HG03439 (cell line): ENCODE data around the gene SOHLH1.

Experiments used
- ATAC-seq: cut with Tn5 transposase; IDR thresholded peaks from one replicate; pipeline ENCODE4 v1.9.1; 2021; ENCODE audit warnings: mild to moderate bottlenecking, moderate library complexity; ENCODE audit not compliant: unreplicated experiment

SOHLH1 gene

DNA sequence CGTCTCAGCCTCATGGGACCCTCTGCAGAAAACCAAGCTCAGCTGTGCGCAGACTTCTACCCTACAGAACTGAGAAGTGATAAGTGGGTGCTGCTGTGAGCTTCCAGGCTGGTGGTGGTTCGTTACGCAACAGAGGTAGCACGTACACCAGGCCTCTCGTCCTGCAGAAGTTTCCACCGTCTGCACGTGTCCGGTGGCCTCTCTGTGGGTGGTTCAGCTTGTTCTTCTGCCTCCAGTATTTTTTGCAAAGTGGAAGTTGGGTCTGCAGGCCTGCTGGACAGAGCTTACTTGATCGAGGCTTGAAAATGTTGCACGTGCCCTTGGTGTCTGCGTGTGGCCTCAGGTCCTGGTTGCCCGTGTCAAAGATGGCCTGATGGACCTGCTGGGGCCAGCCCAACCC lies 30.2 kb upstream of the SOHLH1 start:
- no peak for ATAC-seq

DNA sequence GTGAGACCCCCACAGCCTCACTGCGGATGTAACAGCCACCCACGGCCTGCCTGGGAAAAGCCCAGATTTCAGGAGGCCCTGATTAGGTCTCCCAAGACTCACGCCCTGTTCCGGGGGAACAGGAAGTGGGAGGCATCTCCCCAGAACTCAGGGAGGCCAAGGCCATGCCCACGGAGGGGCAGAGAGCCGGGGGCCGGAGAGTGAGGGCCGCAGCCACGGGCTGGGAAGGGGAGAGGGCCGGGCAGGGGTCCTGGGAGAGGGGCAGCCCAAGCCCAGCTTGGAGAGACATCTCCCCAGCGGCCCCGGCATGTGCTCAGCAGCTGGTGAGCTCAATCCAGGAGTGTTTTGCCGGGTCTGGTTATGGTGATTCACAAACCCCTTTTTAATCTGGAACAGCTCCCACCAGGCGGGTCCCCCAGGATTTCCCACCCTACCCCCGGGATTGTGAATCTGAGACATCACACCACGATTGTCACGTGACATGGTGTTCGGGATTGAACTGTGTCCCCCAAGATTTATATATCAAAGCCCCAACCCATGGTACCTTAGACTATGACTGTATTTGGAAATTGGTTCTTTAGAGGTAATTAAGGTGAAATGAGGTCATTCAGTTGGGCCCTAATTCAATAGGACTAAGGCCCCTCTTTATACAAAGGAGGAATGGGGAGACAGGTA lies 29.3 kb upstream of the SOHLH1 start:
- no peak for ATAC-seq

DNA sequence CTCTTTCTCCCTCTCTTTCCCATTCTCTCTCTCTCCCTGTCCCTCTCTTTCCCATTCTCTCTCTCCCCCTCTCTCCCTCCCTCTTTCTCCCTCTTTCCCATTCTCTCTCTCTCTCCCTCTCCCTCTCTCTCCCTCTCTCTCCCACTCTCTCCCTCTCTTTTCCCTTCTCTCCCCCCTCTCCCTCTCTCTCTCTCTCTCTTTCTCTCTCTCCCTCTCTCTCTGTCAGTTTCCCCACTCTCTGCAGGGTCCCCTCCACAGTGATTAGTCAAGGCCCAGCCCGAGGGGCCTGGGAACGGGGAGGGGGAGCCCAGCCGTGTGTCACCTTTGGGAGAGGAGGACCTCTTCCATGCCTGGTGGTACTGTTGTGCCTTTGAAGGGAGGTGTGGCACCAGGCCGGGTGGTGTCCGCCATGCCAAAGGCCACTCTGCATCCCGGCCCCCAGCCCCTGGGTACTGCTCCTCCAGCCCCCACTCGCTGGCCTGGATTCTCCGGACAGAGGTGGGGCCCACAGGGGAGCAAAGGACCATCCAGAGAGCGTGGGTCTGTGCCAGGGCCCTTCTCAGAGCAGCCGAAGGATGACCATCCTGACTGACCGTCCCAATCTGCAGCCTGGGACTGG lies 28.1 kb upstream of the SOHLH1 start:
- no peak for ATAC-seq

DNA sequence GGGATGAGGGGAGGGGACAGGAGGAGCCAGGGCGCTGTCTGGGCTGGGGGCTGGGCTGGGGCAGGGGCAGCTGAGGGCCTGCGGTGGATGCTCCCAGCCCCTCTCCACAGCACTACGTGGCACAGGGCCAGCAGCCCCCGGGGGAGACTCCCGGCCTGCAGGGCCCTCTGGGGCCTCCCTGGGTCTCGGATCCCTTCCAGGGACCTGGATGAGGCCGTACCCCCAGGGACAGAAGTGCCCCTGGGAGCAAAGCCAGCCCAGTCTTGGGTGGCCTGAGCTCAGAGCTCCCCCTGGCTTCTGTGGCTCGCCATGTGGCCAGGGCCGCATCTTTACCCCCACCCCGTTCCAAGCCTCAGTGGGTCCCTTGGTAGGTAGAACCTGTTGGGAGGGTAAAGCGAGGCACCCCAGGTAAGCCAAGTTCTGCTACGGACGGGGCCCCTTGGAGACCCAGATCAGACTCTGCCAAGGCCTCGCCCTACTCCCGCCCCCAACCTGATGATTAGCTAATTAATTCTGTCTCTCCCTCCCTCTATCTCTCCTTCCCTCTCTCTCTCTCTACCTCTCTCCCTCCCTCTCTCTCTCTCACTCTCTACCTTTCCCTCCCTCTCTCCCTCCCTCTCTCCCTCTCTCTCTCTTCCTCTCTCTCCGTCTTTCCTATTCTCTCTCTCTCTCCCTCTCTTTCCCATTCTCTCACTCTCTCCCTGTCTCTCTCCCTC lies 27.0 kb upstream of the SOHLH1 start:
- no peak for ATAC-seq

DNA sequence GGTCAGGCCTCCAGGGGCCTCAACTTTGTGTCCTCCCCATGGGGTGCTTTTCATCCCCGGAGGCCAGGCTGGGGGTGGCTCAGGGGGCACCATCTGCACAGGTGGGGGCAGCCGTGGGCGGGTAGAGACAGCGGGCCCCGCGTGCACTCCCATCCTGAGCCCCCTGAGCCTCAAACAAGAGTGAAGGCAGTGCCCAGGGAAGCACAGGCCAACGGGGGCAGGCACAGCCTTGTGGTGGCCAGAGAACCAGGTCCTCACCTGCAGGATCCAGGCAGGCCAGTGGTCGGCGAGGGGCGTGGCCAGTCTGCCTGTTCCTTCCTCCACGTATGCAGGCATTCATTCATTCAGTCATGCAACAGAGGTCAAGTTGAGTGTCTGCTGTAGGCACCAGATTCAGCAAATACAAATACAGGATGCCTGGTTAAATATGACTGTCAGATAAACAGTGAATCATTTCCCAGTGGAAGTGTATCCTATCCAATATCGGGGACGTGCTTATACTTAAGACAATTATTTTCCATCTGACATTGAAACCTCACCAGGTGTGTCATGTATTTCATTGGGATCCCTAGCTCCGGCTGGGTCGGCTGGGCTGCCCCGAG lies 25.0 kb upstream of the SOHLH1 start:
- no peak for ATAC-seq

DNA sequence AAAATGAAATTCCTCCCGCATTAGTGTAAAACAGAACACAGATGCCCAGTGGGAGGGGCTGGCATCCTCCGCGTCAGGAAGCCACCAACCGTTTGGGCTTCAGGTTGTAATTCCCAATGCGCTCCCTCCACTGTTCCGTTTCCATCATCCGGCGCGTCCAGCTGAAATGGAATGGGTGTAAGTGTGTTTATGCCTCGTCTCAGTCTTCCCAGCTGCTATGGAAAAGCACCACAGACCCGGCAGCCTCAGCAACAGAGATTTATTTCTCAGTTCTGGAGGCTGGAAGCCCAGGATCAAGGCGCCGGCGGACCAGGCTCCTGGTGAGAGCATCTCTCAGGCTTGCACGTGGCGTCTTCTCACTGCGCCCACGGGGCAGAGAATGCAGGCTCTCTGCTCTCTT lies 23.1 kb upstream of the SOHLH1 start:
- ATAC-seq: no peak

DNA sequence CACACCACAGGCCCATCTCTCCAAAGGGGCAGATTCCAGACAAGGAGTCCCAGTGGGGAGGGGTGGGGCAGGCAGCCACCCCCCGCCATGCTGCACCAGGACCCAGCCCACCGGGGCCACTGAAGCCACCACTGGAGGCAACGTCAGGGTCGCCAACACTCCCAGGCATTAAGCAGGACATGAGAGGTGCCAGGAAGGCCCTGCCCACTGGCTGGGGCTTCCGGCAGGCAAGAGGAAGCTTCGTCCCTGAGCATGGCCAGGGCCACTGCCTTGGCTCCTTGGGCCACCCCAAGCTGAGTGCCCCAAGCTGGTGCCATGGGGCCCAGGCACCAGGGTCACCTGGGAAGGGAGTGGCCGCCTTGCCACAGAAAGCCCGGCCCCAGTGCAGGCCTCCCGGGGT lies 20.2 kb upstream of the SOHLH1 start:
- no peak for ATAC-seq

DNA sequence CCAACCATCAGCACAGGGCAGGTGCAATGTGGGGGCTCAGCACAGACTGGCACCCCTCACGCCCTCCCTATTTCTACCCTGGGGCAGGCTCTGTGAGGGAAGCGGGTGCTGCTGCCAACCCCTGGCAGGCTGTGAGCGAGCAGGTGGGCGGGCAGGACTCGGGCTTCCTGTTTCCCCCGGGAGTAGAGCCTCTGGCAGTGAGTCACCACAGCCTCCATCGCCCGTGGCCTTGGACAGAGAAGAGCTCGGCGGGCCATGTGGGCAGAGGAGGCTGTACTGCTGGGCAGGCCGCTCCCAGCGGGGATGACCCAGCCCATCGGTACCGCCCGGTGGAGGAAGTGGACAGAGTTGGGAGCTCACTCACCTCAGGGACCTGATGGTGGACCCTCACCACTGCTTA lies 19.3 kb upstream of the SOHLH1 start:
- ATAC-seq: no peak

DNA sequence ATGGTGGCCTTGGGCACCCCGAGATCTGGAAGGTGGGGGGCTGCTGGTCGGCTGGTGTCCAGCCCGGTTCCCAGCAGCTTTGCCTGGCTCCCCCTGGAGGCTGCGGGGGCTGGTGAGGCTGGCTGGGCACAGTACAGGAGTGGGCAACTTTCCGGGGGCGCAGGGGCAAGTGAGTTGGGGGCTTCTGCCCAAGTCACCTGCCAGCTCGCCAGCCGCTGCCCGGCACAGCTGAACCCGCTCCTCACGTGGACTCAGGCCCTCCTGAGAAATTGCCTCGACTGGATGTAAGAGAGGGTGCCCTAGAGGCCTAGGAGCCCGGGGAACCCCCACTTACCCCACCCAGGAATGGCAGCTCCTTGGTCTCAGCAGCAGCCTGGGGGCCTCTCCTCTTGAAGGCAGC lies 18.1 kb upstream of the SOHLH1 start:
- ATAC-seq: no peak

DNA sequence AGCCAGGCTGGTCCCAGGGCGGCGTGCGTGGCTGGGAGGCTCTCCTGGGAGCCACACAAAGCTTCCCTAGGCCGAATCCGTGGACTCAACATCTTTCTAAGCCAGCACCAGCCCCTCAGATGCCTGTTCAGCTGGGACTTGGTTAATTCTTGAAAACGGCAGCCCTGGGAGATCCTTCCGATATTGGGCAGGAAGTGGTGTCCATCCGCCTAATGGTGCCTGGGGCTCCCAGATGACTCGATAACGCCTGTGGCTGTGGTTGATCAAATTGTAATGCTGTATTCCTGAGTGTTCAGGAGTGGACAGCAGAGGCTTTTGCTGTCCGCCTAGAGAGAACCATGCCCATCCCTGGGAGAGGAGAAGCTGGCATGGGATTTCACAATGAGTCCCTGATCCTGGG lies 16.8 kb upstream of the SOHLH1 start:
- no peak for ATAC-seq

DNA sequence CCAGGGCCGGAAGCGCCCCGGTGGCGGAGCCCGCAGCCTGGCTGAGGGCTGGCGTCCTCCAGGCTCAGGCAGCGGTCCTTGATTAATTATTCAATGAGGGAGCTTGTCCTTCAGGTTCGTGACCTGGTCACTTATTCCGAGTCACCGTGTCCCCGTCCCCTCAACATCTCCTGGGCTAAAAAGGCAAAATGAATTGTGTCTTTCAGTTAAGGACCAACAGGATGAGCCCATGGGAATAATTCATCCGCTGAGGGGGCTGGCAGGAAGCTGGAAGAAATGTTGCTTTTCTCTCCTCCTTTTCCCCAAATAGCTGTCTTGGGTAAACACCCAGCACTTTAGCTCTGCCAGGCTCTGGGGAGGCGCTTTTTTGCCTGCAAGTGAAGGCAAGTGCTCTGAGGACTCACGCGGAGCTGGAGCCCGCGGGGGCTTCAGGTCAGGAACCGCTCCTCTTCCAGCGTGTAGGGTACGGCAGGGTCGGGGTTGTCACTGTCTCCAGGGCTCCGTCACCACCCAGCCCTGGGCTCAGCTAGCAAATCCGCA lies 15.8 kb upstream of the SOHLH1 start:
- ATAC-seq: no peak

DNA sequence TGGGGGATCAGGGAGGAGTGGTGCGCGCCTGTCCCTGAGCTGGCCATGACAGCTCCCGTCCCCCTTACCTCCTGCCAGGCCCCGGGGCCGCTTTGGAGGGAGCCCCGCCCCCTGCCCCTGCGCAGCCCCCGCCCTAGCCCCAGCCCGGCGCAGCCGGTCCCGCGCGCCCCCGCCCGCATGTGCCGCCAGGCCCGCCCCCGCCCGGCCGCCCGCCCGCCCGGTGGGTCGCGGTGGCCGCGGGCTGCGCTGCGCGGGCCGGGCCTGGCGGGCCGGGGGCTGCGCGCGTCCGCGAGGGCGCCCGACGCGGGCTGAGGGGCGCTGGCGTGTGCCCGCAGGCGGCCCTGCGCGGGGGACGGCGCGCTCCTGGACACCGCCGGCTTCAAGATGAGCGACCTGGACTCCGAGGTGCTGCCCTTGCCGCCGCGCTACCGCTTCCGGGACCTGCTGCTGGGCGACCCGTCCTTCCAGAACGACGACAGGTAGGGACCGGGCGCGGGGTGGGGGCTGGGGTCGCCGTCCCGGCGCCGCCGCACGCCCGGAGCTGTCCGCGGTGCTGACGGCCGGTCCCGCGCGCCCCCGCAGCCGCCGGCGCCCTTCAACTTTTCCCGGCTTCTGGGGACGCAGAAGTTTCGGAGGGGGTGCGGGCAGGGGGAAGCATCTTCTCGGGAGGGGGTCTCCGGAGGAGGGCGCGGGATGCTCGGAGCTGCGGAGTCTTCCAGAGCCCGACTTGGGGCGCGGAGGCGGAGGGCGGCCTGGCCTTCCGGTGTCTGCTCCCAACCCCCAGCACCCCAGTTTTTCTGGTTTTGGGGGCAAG lies 15.2 kb upstream of the SOHLH1 start:
- ATAC-seq: no peak

DNA sequence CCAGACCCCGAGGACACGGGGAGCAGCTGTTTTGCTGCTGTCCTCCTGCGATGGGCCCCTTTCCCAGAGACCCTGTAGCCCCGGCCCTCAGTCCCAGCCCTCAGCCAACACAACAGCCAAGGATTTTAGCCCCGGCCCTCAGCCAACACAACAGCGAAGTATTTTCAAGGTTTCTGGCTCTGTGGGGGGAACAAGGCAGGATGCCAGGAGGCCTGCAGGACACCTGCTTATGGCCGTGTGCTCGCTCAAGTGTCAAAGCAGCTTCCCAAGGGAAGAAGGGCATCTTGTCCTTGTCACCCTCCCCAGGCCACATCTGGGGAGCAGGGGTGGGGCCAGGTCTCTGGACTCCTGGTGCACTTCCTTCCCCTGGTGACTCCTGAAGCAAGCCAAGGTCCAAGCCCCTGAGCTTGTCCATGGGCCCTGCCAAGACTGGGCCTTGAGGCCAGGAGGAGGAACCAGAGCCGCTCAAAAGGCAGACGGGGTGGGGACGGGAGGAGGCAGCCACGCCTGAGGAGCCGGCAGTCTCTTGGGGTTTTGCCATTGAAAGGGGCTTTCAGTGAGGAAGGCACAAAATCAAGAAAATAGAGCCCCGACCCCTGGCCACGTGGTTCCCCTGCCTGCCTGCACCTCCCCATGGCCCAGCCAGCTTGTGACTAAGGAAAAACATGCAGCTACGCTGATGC lies 13.5 kb upstream of the SOHLH1 start:
- ATAC-seq: no peak

DNA sequence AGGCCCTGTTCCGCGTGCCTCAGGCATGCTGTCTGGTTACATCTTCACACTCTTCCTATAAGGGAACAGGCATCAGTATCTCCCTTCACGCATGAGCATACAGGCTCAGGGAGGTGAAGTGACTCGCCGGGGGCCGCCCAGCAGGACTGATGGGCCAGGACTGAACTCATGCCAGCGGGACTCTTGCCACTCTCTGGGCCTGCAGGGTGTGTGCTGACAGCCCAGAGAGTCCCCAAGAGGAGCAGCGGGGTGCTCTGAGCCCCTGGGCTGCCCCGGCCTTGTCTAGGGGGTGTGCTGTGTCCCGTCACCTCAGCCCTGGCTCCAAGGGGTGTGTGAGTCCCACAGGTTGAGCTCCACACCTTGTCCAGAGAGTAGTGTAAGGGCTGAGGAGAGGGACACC lies 12.6 kb upstream of the SOHLH1 start:
- ATAC-seq: no peak

DNA sequence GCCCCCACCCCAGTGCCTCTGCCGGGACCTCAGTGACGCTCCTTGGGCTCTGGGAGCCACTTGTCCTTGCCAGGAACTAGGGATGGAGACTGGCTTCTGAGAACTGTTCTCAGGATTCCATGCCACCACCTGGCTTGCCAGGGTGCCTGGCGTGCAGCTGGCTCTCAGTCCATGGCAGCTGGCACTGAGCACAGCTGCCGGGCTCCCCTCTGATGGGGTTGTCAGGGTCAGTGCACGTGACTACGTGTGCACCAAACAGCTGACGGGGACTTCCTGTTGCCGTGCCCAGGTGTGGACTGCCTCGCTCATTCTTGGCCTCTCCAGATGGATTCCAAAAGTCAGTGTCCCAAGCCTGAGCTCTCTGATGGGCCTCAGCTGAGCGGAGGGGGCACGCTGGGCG lies 12.1 kb upstream of the SOHLH1 start:
- no peak for ATAC-seq

DNA sequence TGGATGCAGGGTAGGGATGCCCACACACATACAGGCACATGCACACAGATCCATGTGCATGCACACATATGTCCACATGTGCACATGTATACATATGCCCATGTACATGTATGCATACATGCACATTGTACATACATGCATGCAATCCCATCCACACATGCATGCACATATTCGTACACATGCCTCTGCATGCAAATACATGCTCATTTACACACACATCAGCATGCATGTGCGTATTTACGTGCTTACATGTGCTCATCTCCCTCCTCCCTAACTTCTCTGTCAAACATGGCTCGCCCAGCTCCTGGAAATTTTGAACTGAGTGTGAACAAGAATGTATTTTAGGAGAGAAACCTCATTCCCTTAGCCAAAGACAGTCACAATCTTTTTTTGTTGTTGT lies 8.9 kb upstream of the SOHLH1 start:
- ATAC-seq: no peak

DNA sequence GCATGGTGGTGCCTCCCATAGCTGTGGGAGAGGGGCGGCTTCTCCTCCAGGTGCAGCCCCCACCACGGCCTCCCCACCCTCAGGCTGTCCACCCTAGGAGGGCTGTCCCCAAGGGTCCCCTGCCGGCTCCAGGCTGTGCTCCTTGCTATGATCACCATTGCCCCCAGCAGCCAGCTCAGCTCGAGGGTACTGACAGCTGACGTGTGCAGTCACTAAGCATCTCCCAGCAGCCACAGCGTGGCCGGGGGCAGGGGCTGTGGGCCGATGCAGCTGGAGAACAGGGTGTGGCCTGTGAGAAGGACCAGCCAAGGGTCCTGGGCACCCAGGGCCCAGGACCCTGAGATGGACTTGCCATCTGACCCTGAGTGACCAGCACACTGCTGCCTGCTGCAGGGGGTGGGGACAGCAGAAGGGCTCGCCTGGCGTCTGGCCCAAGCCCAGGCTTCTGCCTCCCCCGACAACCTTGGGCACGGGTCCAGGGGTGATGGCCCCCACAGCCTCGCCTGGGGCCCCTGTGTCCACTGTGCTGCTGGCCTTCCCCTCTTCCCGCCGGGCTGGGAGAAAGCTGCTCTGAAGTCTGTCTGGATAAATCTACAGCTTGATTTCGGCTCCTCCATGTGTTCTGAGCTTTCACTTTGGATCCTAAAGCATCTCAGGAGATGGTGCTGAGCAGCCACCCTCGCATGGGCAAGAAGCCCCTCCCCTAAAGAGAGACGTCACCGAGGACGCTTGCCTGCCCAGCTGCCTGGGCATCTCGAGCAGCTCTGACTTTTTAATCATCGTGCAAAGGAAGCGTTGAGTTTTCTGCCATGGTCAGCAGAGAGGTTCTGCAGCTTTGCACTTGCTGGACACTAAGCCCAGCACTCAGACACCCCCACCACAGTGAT lies 8.2 kb upstream of the SOHLH1 start:
- ATAC-seq: no peak

DNA sequence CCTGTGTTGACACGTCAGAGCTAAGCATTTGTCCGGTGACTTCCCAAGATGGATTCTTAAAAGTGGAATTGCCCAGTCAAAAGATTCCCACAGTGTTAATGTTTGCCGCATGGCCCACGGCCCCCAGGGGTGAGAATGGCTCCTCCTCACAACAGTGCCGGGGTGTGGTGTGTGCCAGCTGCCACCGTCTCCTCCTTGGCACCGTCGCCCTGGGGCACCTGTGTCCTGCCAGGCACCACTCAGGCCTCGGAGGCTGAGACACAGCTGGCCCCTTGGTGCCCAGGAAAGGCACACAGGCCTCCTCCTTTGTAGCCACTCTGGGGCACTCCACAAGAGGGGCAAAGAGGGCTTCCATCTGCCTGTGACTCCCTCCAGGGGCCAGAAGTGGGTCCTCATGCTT lies 7.0 kb upstream of the SOHLH1 start:
- ATAC-seq: no peak

DNA sequence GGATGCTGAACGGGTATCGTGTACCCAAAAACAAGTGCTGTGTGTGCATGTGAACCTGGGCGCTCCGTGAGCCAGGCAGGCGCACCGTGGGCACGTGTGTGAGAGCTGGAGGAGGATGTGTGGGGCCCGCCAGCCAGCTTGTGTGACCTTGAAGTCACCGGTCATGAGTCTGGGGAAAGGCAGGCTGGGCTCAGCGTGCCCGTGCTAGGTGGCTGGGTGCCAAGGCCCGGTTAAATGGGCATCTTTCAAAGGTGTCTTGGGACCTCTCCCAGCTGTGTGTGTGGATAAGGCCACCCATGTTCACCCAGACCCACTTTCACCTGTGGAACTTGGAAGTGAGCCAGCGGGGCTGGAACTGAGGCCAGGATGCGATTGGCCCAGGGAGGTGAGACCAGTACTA lies 6.1 kb upstream of the SOHLH1 start:
- ATAC-seq: no peak
